Measurements from ENCODE around the gene KRT1.
A peak's percentile ranks its signal among the peaks of the same experiment; 100 is the strongest.
"Not testable (repeated sequence)": the region's sequence is repeated elsewhere in the genome, so short reads cannot be mapped to it uniquely, and the experiment has no call there.

The KRT1 gene

GRCh38 chr12:52680363-52680762 lies at the start of gene KRT1:
TSS of gene KRT1 (minus strand) at chr12:52680407. CDS start at chr12:52680348, 59 bp downstream.
- no peak for DNase-seq

GRCh38 chr12:52729147-52729546 lies 48.9 kb upstream of the KRT1 start:
- no peak for DNase-seq

DNA sequence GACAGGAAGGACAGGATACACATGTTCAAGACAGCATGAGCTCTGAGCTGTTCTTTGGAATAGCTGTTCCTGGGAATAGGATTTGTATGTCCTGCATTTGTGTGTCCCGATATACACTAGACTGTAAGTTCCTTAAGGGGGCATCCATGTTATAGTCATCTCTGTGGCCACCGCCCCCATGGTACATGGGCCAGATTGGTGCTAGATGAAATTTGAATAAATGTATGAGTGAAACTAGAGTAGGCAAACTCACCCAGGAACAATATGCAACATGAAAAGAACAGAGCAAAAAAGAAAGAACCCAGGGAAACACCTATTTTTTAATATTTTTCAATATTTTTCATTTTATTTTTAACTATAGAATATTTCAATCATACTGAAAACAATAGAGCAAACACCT lies 48.2 kb upstream of the KRT1 start:
- no peak for DNase-seq

DNA sequence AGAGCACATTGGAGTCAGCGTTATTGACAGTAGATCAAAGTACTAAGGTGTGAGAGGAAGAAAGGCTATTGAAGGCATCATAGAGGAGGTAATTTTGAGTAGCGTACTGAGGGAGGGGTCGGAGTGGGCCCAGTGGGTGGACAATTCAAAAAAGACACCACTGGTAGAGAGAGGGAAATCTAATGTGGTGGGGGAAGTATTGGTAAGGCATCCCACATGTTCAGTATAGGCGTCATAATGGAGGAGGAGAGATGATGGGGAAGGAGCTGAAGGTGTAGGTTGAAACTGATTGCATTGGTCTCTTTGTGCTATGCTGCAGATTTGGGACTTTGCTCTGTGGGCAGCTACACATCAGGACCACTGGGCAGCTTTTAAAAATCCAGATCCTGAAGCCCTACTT lies 46.8 kb upstream of the KRT1 start:
- no peak for DNase-seq

- DNase-seq: no peak
These were observed 46.2 kb upstream of the KRT1 start for GRCh38 chr12:52726451-52726850.

- no peak for DNase-seq
These were observed 44.2 kb upstream of the KRT1 start for GRCh38 chr12:52724384-52724783.

DNA sequence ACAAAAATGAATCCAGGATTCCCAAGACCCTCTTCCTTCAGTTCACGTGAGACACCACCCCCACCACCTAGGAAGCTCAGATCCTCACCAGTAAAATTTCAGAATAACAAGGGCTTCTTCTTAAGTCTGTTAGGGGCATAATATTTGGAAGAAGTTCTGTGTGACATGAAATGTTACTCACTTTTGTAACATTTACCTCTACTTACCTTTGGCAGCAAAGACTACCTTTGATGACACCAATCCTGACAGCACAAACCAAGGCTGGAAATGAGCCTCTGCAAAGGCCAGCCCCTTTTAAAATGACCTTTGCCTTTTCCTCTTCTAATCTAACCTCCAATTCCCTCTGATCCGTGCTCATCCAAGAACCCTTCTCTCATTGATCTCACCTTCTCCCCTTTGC lies 42.5 kb upstream of the KRT1 start:
- DNase-seq: no peak

GRCh38 chr12:52721838-52722470 lies 41.7 kb upstream of the KRT1 start:
- DNase-seq: no peak

DNA sequence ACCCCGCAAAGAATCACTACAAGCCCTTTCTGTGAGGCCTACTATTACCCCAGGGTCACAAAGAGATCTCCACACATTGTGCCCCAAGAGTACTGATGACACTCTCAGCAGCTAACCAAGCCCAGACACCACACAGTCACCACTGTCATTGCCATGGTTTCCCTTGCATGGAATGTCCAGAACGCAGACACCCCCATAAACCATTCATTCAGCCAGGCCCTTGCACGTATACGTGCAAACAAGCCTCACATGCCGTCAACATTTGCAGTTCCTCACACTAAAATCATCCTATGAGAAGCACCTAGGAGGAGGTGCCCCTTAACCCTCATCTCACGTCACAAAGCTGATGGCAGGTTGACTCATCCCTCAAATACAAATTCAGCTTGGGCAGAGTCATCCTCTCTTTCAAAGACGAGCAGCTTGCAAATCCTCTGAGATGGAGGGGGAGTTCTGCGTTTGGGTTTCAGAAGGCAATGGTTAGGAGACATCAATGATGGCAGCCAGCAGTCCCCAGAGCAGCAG lies 40.2 kb upstream of the KRT1 start:
- no peak for DNase-seq

GRCh38 chr12:52716061-52716460 lies 35.9 kb upstream of the KRT1 start:
- no peak for DNase-seq

GRCh38 chr12:52715416-52715815 lies 35.2 kb upstream of the KRT1 start:
- DNase-seq: no peak

- DNase-seq: no peak
These were observed 34.7 kb upstream of the KRT1 start for GRCh38 chr12:52714887-52715281.

DNA sequence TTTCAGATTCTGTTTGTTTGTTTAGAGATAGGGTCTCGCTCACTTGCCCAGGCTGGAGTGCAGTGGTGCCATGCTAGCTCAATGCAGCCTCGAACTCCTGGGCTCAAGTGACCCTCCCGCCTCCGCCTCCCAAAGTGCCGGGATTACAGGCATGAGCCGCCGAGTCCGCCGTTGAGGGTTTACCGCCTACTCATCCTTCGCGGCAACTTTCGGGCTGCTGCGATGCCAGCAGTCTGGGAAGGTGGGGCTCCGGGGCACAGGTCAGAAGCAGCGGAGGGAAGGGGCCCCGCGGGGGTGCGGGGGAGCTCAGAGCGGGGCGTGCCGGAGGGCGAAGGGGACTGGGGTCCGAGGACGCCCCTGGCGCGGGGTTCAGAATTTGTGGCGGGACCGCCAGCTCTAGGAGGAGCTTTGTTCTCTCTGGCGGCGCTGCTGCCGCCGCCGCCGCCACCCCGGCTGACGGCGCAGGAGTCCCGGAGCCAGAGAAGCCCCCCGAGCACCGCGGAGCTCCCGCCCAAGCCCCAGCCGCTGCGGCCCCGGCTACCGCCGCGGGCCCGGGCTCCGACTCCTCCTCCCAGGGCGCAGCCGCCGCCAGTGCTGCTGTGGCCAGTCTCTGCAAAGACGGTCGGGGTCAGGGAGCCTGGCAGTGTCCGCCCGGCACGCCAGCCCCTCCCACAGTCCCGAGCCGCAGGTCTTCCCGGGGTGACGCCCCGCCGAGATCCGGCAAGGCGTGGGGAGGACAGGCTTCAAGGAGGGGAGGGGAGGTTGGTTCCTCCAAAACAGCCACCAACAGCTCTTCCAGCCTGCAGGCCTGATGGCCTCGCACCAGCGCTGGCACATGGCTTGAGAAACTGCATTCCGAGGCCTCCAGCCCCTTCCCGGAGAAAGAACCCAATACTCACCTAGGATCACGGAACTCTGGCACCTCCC lies 34.0 kb upstream of the KRT1 start:
- peak; percentile 21 to 41 for DNase-seq

DNA sequence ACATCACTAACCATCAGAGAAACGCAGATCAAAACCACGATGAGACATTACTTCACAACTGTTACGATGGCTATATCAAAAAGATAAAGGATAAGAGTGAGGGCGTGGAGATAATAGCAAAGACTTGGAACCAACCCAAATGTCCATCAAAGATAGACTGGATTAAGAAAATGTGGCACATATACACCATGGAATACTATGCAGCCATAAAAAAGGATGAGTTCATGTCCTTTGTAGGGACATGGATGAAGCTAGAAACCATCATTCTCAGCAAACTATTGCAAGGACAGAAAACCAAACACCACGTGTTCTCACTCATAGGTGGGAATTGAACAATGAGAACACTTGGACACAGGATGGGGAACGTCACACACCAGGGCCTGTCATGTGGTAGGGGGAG lies 31.9 kb upstream of the KRT1 start:
- not testable (repeated sequence) for DNase-seq

DNA sequence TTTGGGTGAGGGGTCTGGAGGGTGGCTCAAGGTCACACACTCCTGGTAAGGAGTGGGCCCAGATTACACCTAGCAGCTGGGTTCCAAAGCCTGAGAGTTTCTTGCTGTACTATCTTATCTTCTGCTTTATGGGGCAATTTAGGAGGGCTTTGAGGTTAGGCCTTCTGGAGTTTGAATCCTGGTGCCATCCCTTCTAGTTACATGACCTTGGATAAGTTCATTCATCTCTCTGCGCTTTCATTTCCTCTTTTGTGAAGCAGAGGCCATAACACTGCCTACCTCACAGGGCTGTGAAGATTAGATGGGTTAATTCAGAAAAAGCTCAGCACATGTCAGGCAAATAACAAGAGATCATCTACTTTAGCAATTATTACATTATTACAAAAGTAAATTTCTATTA lies 30.5 kb upstream of the KRT1 start:
- DNase-seq: no peak

DNA sequence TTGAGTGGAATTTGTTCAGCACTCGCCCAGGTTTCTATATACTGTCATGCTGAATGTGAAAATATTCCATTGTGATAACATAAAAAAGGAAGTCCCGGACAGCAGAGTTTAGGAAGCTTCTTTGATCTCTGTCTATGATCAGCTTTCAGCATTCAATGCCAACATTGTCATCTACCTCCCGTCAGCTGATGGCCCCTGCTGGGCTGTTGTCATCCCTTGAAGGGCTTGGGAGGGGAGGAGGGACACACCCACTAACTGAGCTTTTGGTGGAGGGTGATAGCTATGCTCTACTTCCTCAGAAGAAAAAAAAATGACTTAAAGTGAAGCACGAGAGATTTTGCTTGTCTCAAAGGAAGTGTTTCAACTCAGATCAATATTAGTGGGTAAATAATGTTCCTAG lies 27.8 kb upstream of the KRT1 start:
- no peak for DNase-seq

GRCh38 chr12:52704464-52704863 lies 24.3 kb upstream of the KRT1 start:
- no peak for DNase-seq

DNA sequence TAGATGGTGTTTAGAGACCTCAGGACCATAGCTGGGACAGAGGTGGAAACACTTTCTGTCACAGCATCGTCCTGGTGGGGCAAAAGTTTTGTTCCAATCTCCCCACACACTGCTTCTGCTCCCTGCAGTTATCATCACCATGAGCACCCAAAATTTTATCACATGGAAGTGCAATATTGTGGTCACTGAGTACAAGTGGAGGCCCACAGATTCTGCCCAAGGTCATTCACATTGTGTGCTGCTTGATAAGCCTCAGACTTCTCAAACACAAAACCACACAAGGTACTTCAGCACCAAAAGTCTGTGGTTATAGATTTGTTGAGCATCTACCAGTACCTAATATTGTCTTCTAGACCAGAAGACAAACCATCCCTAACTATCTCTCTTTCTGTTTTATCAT lies 23.7 kb upstream of the KRT1 start:
- DNase-seq: no peak

- DNase-seq: no peak
These were observed 23.2 kb upstream of the KRT1 start, which contains the start of gene KRT77 for GRCh38 chr12:52703424-52703823. TSS of gene KRT77 (minus strand) at chr12:52703524. CDS start at chr12:52703434, 90 bp downstream.

DNA sequence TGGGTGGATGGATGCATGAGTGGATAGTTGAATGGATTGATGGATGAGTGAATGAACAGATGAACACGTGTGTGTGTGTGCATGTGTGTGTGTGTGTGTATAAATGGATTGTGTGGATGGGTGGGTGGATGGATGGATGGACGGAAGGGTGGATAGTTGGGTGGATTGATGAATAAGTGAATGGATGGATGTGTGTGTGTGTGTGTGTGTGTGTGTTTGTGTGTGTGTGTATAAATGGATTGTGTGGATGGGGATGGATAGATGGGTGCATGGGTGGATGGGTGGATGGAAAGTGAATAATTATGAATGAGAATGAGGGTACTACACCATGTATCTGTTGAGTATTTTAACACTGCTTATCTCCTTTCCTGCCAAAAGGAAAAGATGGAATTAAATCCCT lies 22.1 kb upstream of the KRT1 start:
- DNase-seq: no peak

- DNase-seq: no peak
These were observed 21.1 kb upstream of the KRT1 start for GRCh38 chr12:52701281-52701680.

- no peak for DNase-seq
These were observed 19.8 kb upstream of the KRT1 start for GRCh38 chr12:52699960-52700359.

DNA sequence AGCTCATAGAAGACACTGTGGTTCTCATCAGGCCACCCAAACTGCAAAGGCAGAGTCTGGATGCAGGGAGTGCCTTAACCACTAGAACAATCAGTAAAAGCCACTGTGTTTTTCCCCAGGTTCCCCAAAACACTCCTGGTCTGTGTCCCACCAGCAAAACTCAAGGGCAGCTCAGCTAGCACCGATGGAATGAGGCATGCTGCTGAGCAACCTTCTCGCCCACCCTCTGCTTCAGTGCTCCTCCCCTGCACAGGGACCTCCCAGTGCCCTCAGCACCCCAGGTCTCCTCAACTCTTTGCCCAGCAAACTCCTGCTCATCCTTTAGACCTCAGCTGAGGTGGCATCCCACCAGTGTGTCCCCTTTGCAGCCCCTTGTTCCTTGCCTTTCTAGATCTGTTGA lies 19.2 kb upstream of the KRT1 start:
- no peak for DNase-seq

Measured in activated CD4-positive, alpha-beta T cell treated with anti-CD3 and anti-CD28 coated beads, Interleukin-2, amount 50 U/mL, for 48 hours (primary cell).